SK-N-SH (cell line): ENCODE data around the gene EXOC4. TPM values are rescaled to one million over a fixed set of nuclear protein-coding genes. Genes with fewer than 3 reads are reported as not detected.

Experiments used
- CTCF ChIA-PET: fragments of 300-600, 350-600 bp; formaldehyde crosslinking; extraction: SDS; loops from one replicate; lab custom pipeline; 2021; lab: Yijun Ruan, JAX
- POLR2A ChIA-PET: fragments of 350-600 bp; sonication (Branson Sonifier 250); formaldehyde crosslinking; extraction: SDS; loops from one replicate; lab custom pipeline; 2020; ENCODE audit warnings: antibody characterized with exemption, inconsistent platforms; lab: Yijun Ruan, JAX
- DNase-seq: peaks from one replicate; pipeline ENCODE4 v3.0.0; 2012
- H2AFZ ChIP-seq: fragments of 200-600 bp; sonication (generic); 2 replicates; pipeline ENCODE4 v1.8.1; 2016; ENCODE audit warnings: antibody characterized with exemption, mild to moderate bottlenecking, low read depth
- H3F3A ChIP-seq: fragments of 200-600 bp; sonication (generic); replicated peaks from 2 replicates; pipeline ENCODE3; 2016; ENCODE audit warnings: antibody characterized with exemption, mild to moderate bottlenecking; ENCODE audit not compliant: insufficient read depth
- H3K27ac ChIP-seq, 2 experiments: fragments of 200-500 bp in 1 of 2; fragments of 200-600 bp in 1 of 2; sonication (Bioruptor generic) in 1 of 2; sonication (generic), shearing (Covaris generic) in 1 of 2; 2 replicates each; pipeline versions ENCODE4 v1.5.1 to v1.6.1; 2014 to 2016; ENCODE audit warnings: low read depth in 2 of 2, inconsistent platforms in 1 of 2, low read length in 1 of 2, mild to moderate bottlenecking in 1 of 2, mixed read lengths in 1 of 2
- H3K27me3 ChIP-seq: fragments of 200-600 bp; sonication (generic), shearing (Covaris generic); 2 replicates; pipeline ENCODE4 v1.6.1; 2016; ENCODE audit warnings: mixed run types; ENCODE audit not compliant: insufficient read depth
- H3K36me3 ChIP-seq, 2 experiments: fragments of 200-500 bp in 1 of 2; fragments of 200-600 bp in 1 of 2; sonication (Bioruptor generic) in 1 of 2; sonication (generic) in 1 of 2; replicated peaks in 1 of 2; 2 replicates each; pipeline versions ENCODE3 to v1.5.1; 2014 to 2016; ENCODE audit warnings: low read length in 1 of 2, mild to moderate bottlenecking in 1 of 2; ENCODE audit not compliant: insufficient read depth in 2 of 2, control insufficient read depth in 1 of 2
- H3K4me1 ChIP-seq, 2 experiments: fragments of 200-500 bp in 1 of 2; fragments of 200-600 bp in 1 of 2; sonication (Bioruptor generic) in 1 of 2; sonication (generic), shearing (Covaris generic) in 1 of 2; 2 replicates each; pipeline versions ENCODE4 v1.5.1 to v1.6.1; 2014 to 2016; ENCODE audit warnings: low read depth in 1 of 2, low read length in 1 of 2, mixed run types in 1 of 2; ENCODE audit not compliant: insufficient read depth in 2 of 2, control insufficient read depth in 1 of 2
- H3K4me2 ChIP-seq: fragments of 200-600 bp; sonication (generic), shearing (Covaris generic); 2 replicates; pipeline ENCODE4 v1.6.1; 2017; ENCODE audit warnings: mixed run types
- H3K4me3 ChIP-seq, 2 experiments: fragments of 200-500 bp in 1 of 2; fragments of 200-600 bp in 1 of 2; sonication (Bioruptor generic) in 1 of 2; sonication (generic), shearing (Covaris generic) in 1 of 2; 2 replicates each; pipeline versions ENCODE4 v1.5.1 to v1.8.1; 2014 to 2016; ENCODE audit warnings: low read depth in 2 of 2, inconsistent platforms in 1 of 2, low read length in 1 of 2, mild to moderate bottlenecking in 1 of 2, mixed read lengths in 1 of 2, moderate library complexity in 1 of 2
- H3K79me2 ChIP-seq: fragments of 200-600 bp; sonication (generic); 2 replicates; pipeline ENCODE4 v1.8.1; 2017; ENCODE audit warnings: mild to moderate bottlenecking; ENCODE audit not compliant: insufficient read depth
- H3K9ac ChIP-seq: fragments of 200-600 bp; sonication (generic); 2 replicates; pipeline ENCODE4 v1.6.1; 2017; ENCODE audit warnings: mixed run types
- H3K9me2 ChIP-seq: fragments of 200-600 bp; sonication (generic); 2 replicates; pipeline ENCODE4 v1.6.1; 2017; ENCODE audit warnings: mixed run types
- H3K9me3 ChIP-seq: fragments of 200-600 bp; sonication (generic); 2 replicates; pipeline ENCODE4 v1.6.1; 2017; ENCODE audit warnings: mixed run types, mild to moderate bottlenecking, moderate library complexity
- H4K20me1 ChIP-seq: fragments of 200-600 bp; sonication (generic); 2 replicates; pipeline ENCODE4 v1.6.1; 2017; ENCODE audit warnings: mild to moderate bottlenecking, mixed run types; ENCODE audit not compliant: insufficient read depth
- CHD2 ChIP-seq: fragments of 150-350 bp; IDR thresholded peaks from 2 replicates; pipeline ENCODE4 v1.6.1; 2018; ENCODE audit warnings: low read length; ENCODE audit not compliant: partially characterized antibody
- CTCF ChIP-seq: fragments of 200-600 bp; sonication (generic); IDR thresholded peaks from 2 replicates; pipeline ENCODE4 v1.6.1; 2017; ENCODE audit warnings: antibody characterized with exemption, mild to moderate bottlenecking, moderate library complexity
- EZH2phosphoT487 ChIP-seq: fragments of 200-600 bp; sonication (generic); IDR thresholded peaks from 2 replicates; pipeline ENCODE4 v1.6.1; 2017; ENCODE audit warnings: low read depth, mixed run types, mild to moderate bottlenecking, antibody characterized with exemption, moderate library complexity, borderline replicate concordance
- FOSL2 ChIP-seq: IDR thresholded peaks from 2 replicates; pipeline ENCODE4 v1.4.0; 2012; ENCODE audit warnings: low read depth, mild to moderate bottlenecking, moderate library complexity, borderline replicate concordance
- FOXM1 ChIP-seq: IDR thresholded peaks from 2 replicates; pipeline ENCODE4 v1.4.0; 2012; ENCODE audit warnings: low read depth, mild to moderate bottlenecking
- IRF3 ChIP-seq: fragments of 150-350 bp; IDR thresholded peaks from 2 replicates; pipeline ENCODE4 v1.6.1; 2016; ENCODE audit warnings: mild to moderate bottlenecking, low read depth, low read length
- JUND ChIP-seq: IDR thresholded peaks from 2 replicates; pipeline ENCODE4 v1.4.0; 2012
- MEF2A ChIP-seq: IDR thresholded peaks from 2 replicates; pipeline ENCODE4 v1.4.0; 2012; ENCODE audit warnings: low read depth, borderline replicate concordance
- RXRA ChIP-seq: IDR thresholded peaks from 2 replicates; pipeline ENCODE4 v1.4.0; 2012; ENCODE audit warnings: low read depth, mild to moderate bottlenecking, borderline replicate concordance
- SIN3A ChIP-seq: IDR thresholded peaks from 2 replicates; pipeline ENCODE4 v1.6.1; 2012; ENCODE audit warnings: low read depth, mild to moderate bottlenecking, low read length, moderate library complexity, borderline replicate concordance
- SMC3 ChIP-seq: IDR thresholded peaks from 2 replicates; pipeline ENCODE4 v1.6.1; 2012; ENCODE audit warnings: low read depth, low read length, improper control_type of control experiment
- TAF1 ChIP-seq: IDR thresholded peaks from 2 replicates; pipeline ENCODE4 v1.6.1; 2012; ENCODE audit warnings: low read depth, mild to moderate bottlenecking, low read length, moderate library complexity, borderline replicate concordance
- USF1 ChIP-seq: IDR thresholded peaks from 2 replicates; pipeline ENCODE4 v1.4.0; 2012; ENCODE audit warnings: low read depth, borderline replicate concordance
- USF2 ChIP-seq: fragments of 150-350 bp; IDR thresholded peaks from 2 replicates; pipeline ENCODE4 v1.6.1; 2017; ENCODE audit warnings: antibody characterized with exemption, low read length, low read depth, borderline replicate concordance
- YY1 ChIP-seq: IDR thresholded peaks from 2 replicates; pipeline ENCODE4 v1.4.0; 2012; ENCODE audit warnings: low read depth, mild to moderate bottlenecking
- WGBS: methylation state at CpG from one replicate; pipeline ENCODE4 v1.1.6; 2017; ENCODE audit warnings: low lambda C conversion rate; 5-methylcytosine and 5-hydroxymethylcytosine counted together
- polyA plus RNA-seq, 3 experiments: library from polyadenylated mRNA; depleted of rRNA; stranded (reverse); fragments of >200 nt; gene quantifications; 2 replicates each; pipeline ENCODE4 v1.2.3, GENCODE V29; 2012

Gene EXOC4
- polyA plus RNA-seq, 1 of the 3 experiments (the other 2 are of a cell fraction), result 37.3 TPM

GRCh38 chr7:133246558-133246957, 6.3 kb upstream of the EXOC4 start (continued):
- no peak for TF ChIP-seq CTCF
- TF ChIP-seq FOSL2, result no peak
- no peak for TF ChIP-seq CHD2
- TF ChIP-seq SIN3A, result no peak
- no peak for TF ChIP-seq FOXM1
- TF ChIP-seq USF1, result no peak
- TF ChIP-seq RXRA, result no peak

GRCh38 chr7:133248901-133249300, 4.0 kb upstream of the EXOC4 start:
- Histone ChIP-seq H3K9me2 (no peaks in the 10 kb centered on the region), H3K27ac (no peak overlapping the region), H3K4me3 (no peak overlapping the region), H3K4me2 (no peak overlapping the region), H3K79me2 (peaks cover 9% of the 10 kb centered on the region), H4K20me1 (no peaks in the 10 kb centered on the region), H3K27me3 (no peaks in the 10 kb centered on the region), H2AFZ (no peak overlapping the region), H3K4me1 (no peaks in the 10 kb centered on the region; a peak in 3 of 4 replicates), H3K9me3 (peaks cover 9% of the 10 kb centered on the region; the same call in 1 of the 2 replicates), H3K9ac (no peak overlapping the region), H3K36me3 (no peaks in the 10 kb centered on the region), H3F3A (no peaks in the 10 kb centered on the region)
- CTCF ChIA-PET, result no interaction called here
- 91% methylated on average over 2 of the region's 2 CpGs for WGBS
- POLR2A ChIA-PET, result no interaction called here
- TF ChIP-seq FOXM1 (no peak), EZH2phosphoT487 (no peak), TAF1 (no peak), JUND (no peak), SMC3 (no peak), FOSL2 (no peak), USF2 (no peak), MEF2A (no peak), IRF3 (no peak), RXRA (no peak), YY1 (no peak)
- no peak for DNase-seq
